Measurements from ENCODE around the gene TPX2. TPM values are rescaled to one million over a fixed set of nuclear protein-coding genes. Genes with fewer than 3 reads are reported as not detected.

Gene TPX2
- 2.8 and 7.6 TPM in 2 replicates for total RNA-seq

GRCh38 chr20:31738729-31739549 is at the start of gene TPX2:
TPX2 (plus strand) TSS chr20:31739290; CDS start chr20:31757477, 18,187 bp downstream.

GRCh38 chr20:31722257-31723068 is 16.6 kb upstream of the TPX2 start, which contains the start of gene BCL2L1:
BCL2L1 (minus strand) TSS chr20:31722868; CDS start chr20:31722218, 650 bp downstream.

GRCh38 chr20:31819083-31819784 is 80.1 kb downstream of the TPX2 start, which contains the start of gene MYLK2:
MYLK2 (plus strand) TSS chr20:31819356; CDS start chr20:31819581, 225 bp downstream.

GRCh38 chr20:31845300-31845863 is 106.3 kb downstream of the TPX2 start, which contains the start of gene FOXS1:
FOXS1 (minus strand) TSS chr20:31845604; CDS start chr20:31845542, 62 bp downstream.

Other genes starting within 250 kb of the TPX2 start
- gene HM13, start 224.8 kb upstream of the TPX2 start, total RNA-seq = 46.8 and 68.0 TPM in 2 replicates
- gene ID1, start 134.0 kb upstream of the TPX2 start, total RNA-seq = 173 and 518 TPM in 2 replicates
- 0.43 TPM in 1 of 2 replicates, not detected in the other for gene COX4I2, start 101.4 kb upstream of the TPX2 start, total RNA-seq
- gene BCL2L1, start 16.4 kb upstream of the TPX2 start, total RNA-seq = 38.6 and 39.2 TPM in 2 replicates
- under 0.01 TPM in 1 of 2 replicates, not detected in the other for gene MYLK2, start 80.1 kb downstream of the TPX2 start, total RNA-seq
- not detected in 2 replicates for gene FOXS1, start 106.3 kb downstream of the TPX2 start, total RNA-seq
- 0.26 TPM in 1 of 2 replicates, not detected in the other for gene DUSP15, start 131.2 kb downstream of the TPX2 start, total RNA-seq
- 0.16 TPM in 1 of 2 replicates, not detected in the other for gene TTLL9, start 131.3 kb downstream of the TPX2 start, total RNA-seq
- gene PDRG1, start 212.8 kb downstream of the TPX2 start, total RNA-seq = 3.9 TPM in 2 replicates
- not detected in 2 replicates for gene XKR7, start 228.9 kb downstream of the TPX2 start, total RNA-seq